Fibroblast of lung (primary cell): ENCODE results near the gene CELA3A. TPM values are rescaled to one million over a fixed set of nuclear protein-coding genes. Genes with fewer than 3 reads are reported as not detected.

ENCODE experiments used
- DNase-seq, 2 donors: peaks; one replicate each; pipeline versions ENCODE4 v3.0.0 to v3.0.0-alpha.2; 2010; ENCODE audit warnings: low read depth in 2 of 2
- H2AFZ ChIP-seq: 2 replicates; pipeline ENCODE4 v1.5.1; 2012; ENCODE audit warnings: low read length, control low read depth, inconsistent platforms
- H3K27ac ChIP-seq: 2 replicates; pipeline ENCODE4 v1.5.1; 2011; ENCODE audit warnings: low read length, control low read depth; ENCODE audit not compliant: insufficient read depth
- H3K27me3 ChIP-seq: 2 replicates; pipeline ENCODE4 v1.5.1; 2011; ENCODE audit warnings: mild to moderate bottlenecking, low read length; ENCODE audit not compliant: control insufficient read depth, insufficient read depth
- H3K36me3 ChIP-seq: 2 replicates; pipeline ENCODE4 v1.5.1; 2011; ENCODE audit warnings: low read length; ENCODE audit not compliant: control insufficient read depth, insufficient read depth
- H3K4me1 ChIP-seq: 2 replicates; pipeline ENCODE4 v1.5.1; 2011; ENCODE audit warnings: low read length; ENCODE audit not compliant: control insufficient read depth, insufficient read depth; ENCODE audit errors: extremely low read depth
- H3K4me2 ChIP-seq: 2 replicates; pipeline ENCODE4 v1.5.1; 2011; ENCODE audit warnings: low read length, control low read depth; ENCODE audit not compliant: insufficient read depth; ENCODE audit errors: extremely low read depth
- H3K4me3 ChIP-seq, 4 experiments: fragments of 200-600 bp in 1 of 4; sonication (generic) in 1 of 4; replicated peaks in 1 of 4; 2 replicates each; pipeline ENCODE4 v1.5.1; 2011 to 2016; ENCODE audit warnings: low read length in 4 of 4, low read depth in 3 of 4, mild to moderate bottlenecking in 3 of 4, control low read depth in 2 of 4, inconsistent platforms in 1 of 4, mixed read lengths in 1 of 4; ENCODE audit not compliant: insufficient read depth in 1 of 4; ENCODE audit errors: control extremely low read depth in 1 of 4
- H3K79me2 ChIP-seq: 2 replicates; pipeline ENCODE4 v1.5.1; 2012; ENCODE audit warnings: mild to moderate bottlenecking, low read length, inconsistent platforms; ENCODE audit not compliant: control insufficient read depth, insufficient read depth
- H3K9ac ChIP-seq: 2 replicates; pipeline ENCODE4 v1.5.1; 2011; ENCODE audit warnings: mild to moderate bottlenecking, low read length, control low read depth; ENCODE audit not compliant: insufficient read depth
- H3K9me3 ChIP-seq: 2 replicates; pipeline ENCODE4 v1.5.1; 2012; ENCODE audit warnings: low read depth, low read length; ENCODE audit not compliant: control insufficient read depth, insufficient read depth
- H4K20me1 ChIP-seq: 2 replicates; pipeline ENCODE4 v1.5.1; 2011; ENCODE audit warnings: low read length; ENCODE audit not compliant: control insufficient read depth, insufficient read depth; ENCODE audit errors: extremely low read depth
- CTCF ChIP-seq, 2 donors: IDR thresholded peaks in 1 of 2; conservative IDR thresholded peaks in 1 of 2; 1 replicate in 1 of 2; 2 replicates in 1 of 2; pipeline ENCODE4 v1.5.1; 2011 to 2012; ENCODE audit warnings: low read length in 2 of 2, control low read depth in 1 of 2, inconsistent platforms in 1 of 2, low read depth in 1 of 2, mild to moderate bottlenecking in 1 of 2
- EZH2 ChIP-seq: IDR thresholded peaks from 2 replicates; pipeline ENCODE4 v1.5.1; 2012; ENCODE audit warnings: low read length, control low read depth, mild to moderate bottlenecking; ENCODE audit errors: missing control alignments
- polyA plus RNA-seq, 2 donors: library from polyadenylated mRNA; depleted of rRNA in 1 of 2; stranded (reverse) in 1 of 2; unstranded in 1 of 2; fragments of >200 nt; gene quantifications; 2 replicates each; pipeline ENCODE4 v1.2.1, GENCODE V29; 2011 to 2012; ENCODE audit warnings: missing spikeins in 1 of 2
- total RNA-seq: library from RNA; depleted of rRNA; stranded (reverse); fragments of >200 nt; gene quantifications from 2 replicates; pipeline ENCODE4 v1.2.1, GENCODE V29; 2014

Gene CELA3A
- total and polyA plus RNA-seq, 2 donors (not counting 1 experiment from before 2014, with no cell fraction given), result not detected

- no peaks in the 10 kb centered on the region for H4K20me1 ChIP-seq
- H3K4me2 ChIP-seq, result no peak overlapping the region
- no peak overlapping the region for H2AFZ ChIP-seq
- no peak for TF ChIP-seq EZH2
- TF ChIP-seq CTCF (conservative IDR thresholded peaks at IDR 0.05 in 1 of 2, IDR thresholded peaks at IDR 0.05 in 1 of 2; ENCODE audit: low read depth in 1 of 2, low read length in 2 of 2), result no peak
- DNase-seq, result peak in 1 of 2 donors; percentile 39
- H3K27me3 ChIP-seq, result no peaks in the 10 kb centered on the region
- H3K36me3 ChIP-seq, result no peaks in the 10 kb centered on the region
- H3K4me1 ChIP-seq, result peaks cover 6% of the 10 kb centered on the region
- H3K9me3 ChIP-seq, result no peaks in the 10 kb centered on the region
- no peak overlapping the region for H3K27ac ChIP-seq
- no peaks in the 10 kb centered on the region for H3K79me2 ChIP-seq
- H3K4me3 ChIP-seq, result no peak overlapping the region
- H3K9ac ChIP-seq, result no peak overlapping the region
Measured at GRCh38 chr1:22045604-22046228, 44.3 kb downstream of the CELA3A start.

DNA sequence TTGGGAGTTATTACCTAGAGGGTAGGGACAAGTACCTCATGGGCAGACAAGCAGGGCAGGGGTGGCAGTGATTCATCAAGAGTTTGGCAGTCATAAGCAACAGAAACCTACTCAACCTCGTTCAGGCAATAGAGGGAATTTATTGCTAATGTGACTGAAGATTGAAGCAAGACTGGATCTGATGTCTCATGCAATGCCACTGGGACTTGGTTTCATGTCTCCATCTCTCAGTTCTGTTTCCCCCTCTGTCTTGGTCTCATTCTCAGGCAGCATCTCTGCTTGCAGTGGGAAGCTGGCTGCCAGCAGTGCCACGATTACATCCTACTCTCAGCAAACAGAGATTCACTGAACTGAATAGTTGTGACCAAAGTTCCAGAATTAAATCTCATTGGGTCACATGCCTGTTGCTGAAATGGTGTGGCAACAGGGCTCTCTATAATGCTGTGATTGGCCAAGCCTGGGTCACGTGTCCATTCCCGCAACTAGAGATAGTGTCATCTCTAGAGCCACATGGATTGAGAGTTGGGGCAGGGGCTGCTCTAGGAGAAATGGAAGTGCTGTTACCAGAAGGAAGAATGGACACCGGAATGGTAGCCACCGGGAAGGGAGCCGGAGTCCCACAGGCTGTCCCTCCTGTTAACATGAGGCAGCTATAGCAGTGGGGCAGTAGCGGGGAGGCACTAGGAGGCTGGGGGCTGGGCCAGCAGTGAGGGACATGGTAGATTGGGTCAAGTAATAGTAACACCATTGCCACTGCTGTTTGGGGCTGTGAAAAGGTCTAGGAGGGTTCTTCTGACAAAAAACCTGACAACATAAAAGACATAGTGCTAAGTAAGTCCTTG lies 47.1 kb downstream of the CELA3A start:
- Histone ChIP-seq H4K20me1 (peaks cover 2% of the 10 kb centered on the region), H3K4me2 (no peak overlapping the region), H3K4me1 (peaks cover 6% of the 10 kb centered on the region), H3K27ac (no peak overlapping the region), H3K27me3 (no peaks in the 10 kb centered on the region), H3K9me3 (no peaks in the 10 kb centered on the region), H3K36me3 (no peaks in the 10 kb centered on the region), H2AFZ (no peak overlapping the region), H3K79me2 (peaks cover 7% of the 10 kb centered on the region), H3K9ac (no peak overlapping the region), H3K4me3 (no peak overlapping the region)
- DNase-seq, result no peak
- TF ChIP-seq CTCF (conservative IDR thresholded peaks at IDR 0.05 in 1 of 2, IDR thresholded peaks at IDR 0.05 in 1 of 2; ENCODE audit: low read depth in 1 of 2, low read length in 2 of 2) (no peak), EZH2 (no peak)

DNA sequence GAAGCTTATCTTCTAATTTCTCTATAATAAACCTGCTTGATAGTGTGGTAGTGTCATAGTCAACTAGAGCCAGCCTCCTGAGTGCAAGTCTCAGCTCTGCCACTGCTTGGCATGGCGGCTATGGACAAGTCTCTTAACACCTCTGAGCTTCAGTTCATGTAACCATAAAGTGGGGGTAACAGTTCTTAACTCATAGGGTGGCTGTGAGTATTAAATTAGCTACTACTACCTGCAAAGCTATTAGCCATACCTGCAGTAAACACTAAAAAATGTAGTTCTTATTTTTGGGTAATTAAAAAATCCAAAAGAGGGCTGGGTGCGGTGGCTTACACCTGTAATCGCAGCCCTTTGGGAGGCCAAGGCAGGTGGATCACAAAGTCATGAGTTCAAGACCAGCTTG lies 48.9 kb downstream of the CELA3A start:
- H3K9ac ChIP-seq, result no peak overlapping the region
- peaks cover 21% of the 10 kb centered on the region for H3K79me2 ChIP-seq
- H3K9me3 ChIP-seq, result no peaks in the 10 kb centered on the region
- H3K27me3 ChIP-seq, result no peaks in the 10 kb centered on the region
- DNase-seq, result no peak
- no peak for TF ChIP-seq CTCF (conservative IDR thresholded peaks at IDR 0.05 in 1 of 2, IDR thresholded peaks at IDR 0.05 in 1 of 2; ENCODE audit: low read depth in 1 of 2, low read length in 2 of 2)
- TF ChIP-seq EZH2, result no peak
- H3K4me1 ChIP-seq, result peaks cover 3% of the 10 kb centered on the region
- H4K20me1 ChIP-seq, result peaks cover 9% of the 10 kb centered on the region
- H3K27ac ChIP-seq, result no peak overlapping the region
- no peak overlapping the region for H2AFZ ChIP-seq
- no peak overlapping the region for H3K4me2 ChIP-seq
- H3K36me3 ChIP-seq, result no peaks in the 10 kb centered on the region
- H3K4me3 ChIP-seq, result no peak overlapping the region
